ENCODE data around the gene ERN1. TPM values are rescaled to one million over a fixed set of nuclear protein-coding genes. Genes with fewer than 3 reads are reported as not detected.
A peak's percentile ranks its signal among the peaks of the same experiment; 100 is the strongest.

Gene ERN1
- total and polyA plus RNA-seq, 2 of the 8 experiments (the other 6 are each of a cell fraction or from before 2014, with no cell fraction given): 1.8 to 3.9 TPM

DNA sequence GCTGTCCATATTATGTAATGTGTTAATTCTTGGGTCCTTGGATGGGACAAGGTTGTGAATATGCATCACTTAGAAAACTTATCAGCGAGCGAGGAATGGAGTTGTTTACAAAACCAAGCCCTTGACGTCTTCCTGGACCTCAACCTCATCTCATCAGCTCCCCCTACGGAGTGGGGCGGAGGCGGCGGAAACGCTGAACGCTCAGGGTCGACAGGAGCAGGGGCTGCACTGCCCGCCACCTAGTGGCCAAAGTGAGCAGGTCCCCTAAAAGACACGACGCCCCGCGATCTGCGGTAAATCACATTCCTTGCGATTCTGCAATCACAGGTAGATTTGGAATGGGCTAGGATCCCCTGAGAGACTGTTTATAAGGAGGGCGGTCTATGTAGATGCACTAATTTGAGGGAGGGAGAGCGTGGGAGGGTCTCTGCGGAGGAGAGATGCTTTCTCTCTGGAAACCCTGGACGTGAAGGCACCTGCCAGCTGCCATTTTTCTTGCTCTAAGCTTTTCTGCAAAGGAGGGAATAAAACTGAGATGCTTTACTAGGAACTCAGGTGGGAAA is 104.1 kb downstream of the ERN1 start (continued):
- TF ChIP-seq MAX (IDR thresholded peaks at IDR 0.05): 0 out of 2 replicates have a peak, but pooled peaks have one; percentile 27
- TF ChIP-seq GABPA (IDR thresholded peaks at IDR 0.05; ENCODE audit: borderline replicate concordance, insufficient read depth, low read length): peak; percentile 58; the same call in 1 of the 2 replicates
- no peak for TF ChIP-seq CHD7 (IDR thresholded peaks at IDR 0.05; ENCODE audit: insufficient replicate concordance, low read length)
- no peak for TF ChIP-seq CBX5 (IDR thresholded peaks at IDR 0.05; ENCODE audit: low read depth, low read length)
- no peak for TF ChIP-seq CHD2 (IDR thresholded peaks at IDR 0.05; ENCODE audit: low read length)
- no peak for TF ChIP-seq POLR2A (IDR thresholded peaks at IDR 0.05; ENCODE audit: control extremely low read depth in 1 of 2, low read depth in 2 of 2, low read length in 2 of 2)
- TF ChIP-seq PHF8 (conservative IDR thresholded peaks at IDR 0.05; ENCODE audit: low read depth, low read length): no peak
- peak; percentile 85 for TF ChIP-seq TEAD4 (IDR thresholded peaks at IDR 0.05; ENCODE audit: low read depth, low read length)
- TF ChIP-seq GTF2F1 (IDR thresholded peaks at IDR 0.05; ENCODE audit: borderline replicate concordance, low read depth, low read length): no peak
- no peak for TF ChIP-seq KDM5A (IDR thresholded peaks at IDR 0.05; ENCODE audit: low read length)
- peak; percentile 32 to 95; a peak in 2 of 4 replicates for TF ChIP-seq HDAC2 (IDR thresholded peaks at IDR 0.05; ENCODE audit: borderline replicate concordance in 1 of 2, low read depth in 2 of 2, low read length in 2 of 2)
